ENCODE results near the gene CALN1.

DNA sequence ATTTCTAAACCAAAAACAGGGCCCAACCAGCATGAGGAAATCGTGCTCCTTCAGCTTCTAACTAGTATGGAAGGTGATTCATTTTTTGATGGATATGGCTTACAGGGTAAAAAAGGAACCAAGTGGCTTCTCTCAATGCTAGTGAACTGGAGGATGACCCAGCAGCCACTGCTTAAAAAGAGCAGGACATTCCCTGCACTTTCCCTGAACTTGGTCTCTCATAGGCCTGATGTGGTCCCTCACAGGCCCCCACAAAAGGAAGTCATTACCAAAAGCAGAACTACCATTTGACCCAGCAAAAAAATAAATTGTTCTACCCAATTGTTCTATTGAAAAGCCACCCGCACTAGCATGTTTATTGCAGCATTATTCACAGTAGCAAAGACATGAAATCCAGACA, 188.8 kb downstream of the CALN1 start:
- TF ChIP-seq EZH2 (IDR thresholded peaks at IDR 0.05; ENCODE audit: borderline replicate concordance), result no peak
- TF ChIP-seq, protein P1, sequence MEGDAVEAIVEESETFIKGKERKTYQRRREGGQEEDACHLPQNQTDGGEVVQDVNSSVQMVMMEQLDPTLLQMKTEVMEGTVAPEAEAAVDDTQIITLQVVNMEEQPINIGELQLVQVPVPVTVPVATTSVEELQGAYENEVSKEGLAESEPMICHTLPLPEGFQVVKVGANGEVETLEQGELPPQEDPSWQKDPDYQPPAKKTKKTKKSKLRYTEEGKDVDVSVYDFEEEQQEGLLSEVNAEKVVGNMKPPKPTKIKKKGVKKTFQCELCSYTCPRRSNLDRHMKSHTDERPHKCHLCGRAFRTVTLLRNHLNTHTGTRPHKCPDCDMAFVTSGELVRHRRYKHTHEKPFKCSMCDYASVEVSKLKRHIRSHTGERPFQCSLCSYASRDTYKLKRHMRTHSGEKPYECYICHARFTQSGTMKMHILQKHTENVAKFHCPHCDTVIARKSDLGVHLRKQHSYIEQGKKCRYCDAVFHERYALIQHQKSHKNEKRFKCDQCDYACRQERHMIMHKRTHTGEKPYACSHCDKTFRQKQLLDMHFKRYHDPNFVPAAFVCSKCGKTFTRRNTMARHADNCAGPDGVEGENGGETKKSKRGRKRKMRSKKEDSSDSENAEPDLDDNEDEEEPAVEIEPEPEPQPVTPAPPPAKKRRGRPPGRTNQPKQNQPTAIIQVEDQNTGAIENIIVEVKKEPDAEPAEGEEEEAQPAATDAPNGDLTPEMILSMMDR (IDR thresholded peaks at IDR 0.05; ENCODE audit: poor library complexity), result no peak
- TF ChIP-seq EZH2phosphoT487 (IDR thresholded peaks at IDR 0.05; ENCODE audit: low read depth, severe bottlenecking, unreplicated experiment), result no peak
